ENCODE measurements around the gene DOCK8.
"Not testable (repeated sequence)": the region's sequence is repeated elsewhere in the genome, so short reads cannot be mapped to it uniquely, and the experiment has no call there.

The DOCK8 gene

GRCh38 chr9:214648-215493, at the start of gene DOCK8:
Gene DOCK8, plus strand, starts transcription at chr9:214865. Its CDS starts 112 bp downstream, at chr9:214977.
- peak; percentile 21 for DNase-seq (ENCODE audit: low read depth)
- no peak for TF ChIP-seq CTCF (conservative IDR thresholded peaks at IDR 0.05; ENCODE audit: control insufficient read depth, insufficient read depth, low read depth, low read length)
- H3K4me3 ChIP-seq (ENCODE audit: control insufficient read depth, low read depth, low read length), result peak within 1 kb of the TSS; percentile 20

- not testable (repeated sequence) for H3K4me3 ChIP-seq (ENCODE audit: control insufficient read depth, low read depth, low read length); DNase-seq (ENCODE audit: low read depth)
Observed at GRCh38 chr9:169757-170156, 44.9 kb upstream of the DOCK8 start.

GRCh38 chr9:178140-178825, 36.4 kb upstream of the DOCK8 start:
- not testable (repeated sequence) for DNase-seq (ENCODE audit: low read depth)
- peak overlapping the region; percentile 33 for H3K4me3 ChIP-seq (ENCODE audit: control insufficient read depth, low read depth, low read length)

GRCh38 chr9:178970-179383, 35.7 kb upstream of the DOCK8 start, which contains the start of gene ZNG1A:
Gene ZNG1A, minus strand, starts transcription at chr9:179056. Its CDS starts 87 bp downstream, at chr9:178969.
- DNase-seq (ENCODE audit: low read depth), result peak; percentile 52
- H3K4me3 ChIP-seq (ENCODE audit: control insufficient read depth, low read depth, low read length), result peak within 1 kb of the TSS; percentile 46

GRCh38 chr9:199601-200000, 15.1 kb upstream of the DOCK8 start:
- not testable (repeated sequence) for DNase-seq (ENCODE audit: low read depth); H3K4me3 ChIP-seq (ENCODE audit: control insufficient read depth, low read depth, low read length)

GRCh38 chr9:206481-206880, 8.2 kb upstream of the DOCK8 start:
- TF ChIP-seq CTCF (conservative IDR thresholded peaks at IDR 0.05; ENCODE audit: control insufficient read depth, insufficient read depth, low read depth, low read length), result no peak
- no peak overlapping the region for H3K4me3 ChIP-seq (ENCODE audit: control insufficient read depth, low read depth, low read length)
- DNase-seq (ENCODE audit: low read depth), result no peak

- no peak overlapping the region for H3K4me3 ChIP-seq (ENCODE audit: control insufficient read depth, low read depth, low read length)
- no peak for DNase-seq (ENCODE audit: low read depth)
- TF ChIP-seq CTCF (conservative IDR thresholded peaks at IDR 0.05; ENCODE audit: control insufficient read depth, insufficient read depth, low read depth, low read length), result no peak
Observed at GRCh38 chr9:209143-209758, 5.4 kb upstream of the DOCK8 start.

- DNase-seq (ENCODE audit: low read depth), result no peak
- no peak for TF ChIP-seq CTCF (conservative IDR thresholded peaks at IDR 0.05; ENCODE audit: control insufficient read depth, insufficient read depth, low read depth, low read length)
- H3K4me3 ChIP-seq (ENCODE audit: control insufficient read depth, low read depth, low read length), result no peak overlapping the region
Observed at GRCh38 chr9:211036-211435, 3.6 kb upstream of the DOCK8 start.
